GM19035 (cell line): ENCODE measurements around the gene ORAI2.
"Not testable (repeated sequence)": the region's sequence is repeated elsewhere in the genome, so short reads cannot be mapped to it uniquely, and the experiment has no call there.

ENCODE experiments used
- ATAC-seq: cut with Tn5 transposase; IDR thresholded peaks from one replicate; pipeline ENCODE4 v1.9.1; 2021; ENCODE audit not compliant: unreplicated experiment

Gene ORAI2

DNA sequence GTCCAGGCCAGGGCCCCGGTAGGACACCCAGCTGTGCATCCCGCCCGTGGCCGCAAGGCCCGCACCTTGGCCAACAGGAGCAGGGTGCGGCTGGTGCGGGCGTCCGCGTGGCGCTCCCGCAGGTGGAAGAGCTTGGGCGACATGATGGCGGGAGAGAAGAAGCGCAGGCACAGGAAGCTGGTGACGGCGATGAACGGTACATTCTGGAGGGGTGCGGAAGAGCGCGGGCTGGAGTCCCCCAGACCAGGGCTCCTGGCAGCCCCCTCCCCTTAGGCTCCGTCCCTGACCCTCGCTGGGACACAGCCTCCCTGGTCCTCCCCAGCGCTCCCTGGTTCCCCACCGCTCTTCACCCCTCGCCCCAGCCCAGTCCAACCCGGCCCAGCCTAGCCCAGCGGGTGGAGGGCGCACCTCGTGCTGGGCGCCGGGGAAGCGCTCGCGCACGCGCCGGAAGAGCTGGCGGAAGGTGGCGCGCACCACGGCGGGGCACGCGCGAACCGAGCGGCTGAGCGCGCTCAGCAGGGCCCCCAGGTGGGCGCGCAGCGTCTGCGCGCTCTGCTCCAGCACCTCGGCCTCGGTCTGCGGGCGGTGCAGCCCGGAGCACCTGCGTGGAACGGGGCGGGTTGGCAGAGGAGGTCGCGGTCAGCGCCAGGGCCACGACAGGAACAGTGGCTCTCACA, 61.2 kb downstream of the ORAI2 start:
- peak; percentile 67 for ATAC-seq

DNA sequence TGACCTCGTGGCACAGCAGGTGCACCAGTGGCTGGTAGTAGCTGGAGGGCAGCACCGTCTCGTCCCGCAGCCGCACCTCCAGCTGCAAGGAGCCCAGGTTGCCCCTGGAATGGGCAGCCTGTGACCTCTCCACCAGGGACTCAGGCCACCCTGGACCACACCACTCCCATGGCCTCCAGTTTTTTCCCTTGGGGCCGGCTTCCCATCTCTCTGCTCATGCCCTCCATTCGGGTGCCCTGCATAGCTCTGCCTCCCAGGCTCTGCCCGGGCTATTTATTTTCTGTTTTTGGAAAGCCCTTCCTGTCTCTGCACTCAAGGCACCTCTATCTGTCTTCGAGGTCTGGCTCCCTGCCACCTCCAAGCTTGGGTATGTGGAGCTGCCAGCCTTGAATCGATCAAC, 63.5 kb downstream of the ORAI2 start:
- not testable (repeated sequence) for ATAC-seq

DNA sequence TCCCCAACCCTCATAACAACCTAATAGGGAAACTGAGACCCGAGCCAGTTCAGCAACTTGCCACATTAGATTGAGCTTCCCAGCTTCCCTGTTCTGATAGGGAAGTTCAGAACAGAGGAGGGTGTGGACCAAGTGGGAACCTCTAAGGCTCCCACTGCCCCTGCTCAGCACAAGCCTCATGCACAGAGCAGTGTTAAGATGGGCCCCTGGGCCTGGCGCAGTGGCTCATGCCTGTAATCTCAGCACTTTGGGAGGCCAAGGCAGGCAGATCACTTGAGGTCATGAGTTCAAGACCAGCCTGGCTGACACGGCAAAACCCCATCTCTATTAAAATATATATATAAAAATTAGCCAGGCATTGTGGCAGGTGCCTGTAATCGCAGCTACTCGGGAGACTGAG, 63.9 kb downstream of the ORAI2 start:
- not testable (repeated sequence) for ATAC-seq

DNA sequence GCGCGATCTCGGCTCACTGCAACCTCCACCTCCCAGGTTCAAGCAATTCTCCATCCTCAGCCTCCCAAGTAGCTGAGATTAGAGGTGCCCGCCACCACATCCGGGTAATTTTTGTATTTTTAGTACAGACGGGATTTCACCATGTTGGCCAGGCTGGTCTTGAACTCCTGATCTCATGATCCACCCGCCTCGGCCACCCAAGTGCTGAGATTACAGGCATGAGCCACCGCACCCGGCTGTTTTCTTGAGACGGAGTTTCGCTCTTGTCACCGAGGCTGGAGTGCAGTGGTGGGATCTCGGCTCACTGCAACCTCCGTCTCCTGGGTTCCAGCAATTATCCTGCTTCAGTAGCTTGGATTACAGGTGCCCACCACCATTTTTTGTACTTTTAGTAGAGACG, 64.9 kb downstream of the ORAI2 start:
- not testable (repeated sequence) for ATAC-seq

GRCh38 chr7:102503141-102503540, 69.8 kb downstream of the ORAI2 start:
- not testable (repeated sequence) for ATAC-seq

GRCh38 chr7:102505298-102506185, 72.2 kb downstream of the ORAI2 start:
- ATAC-seq, result not testable (repeated sequence)
